HCT116 (cell line): ENCODE measurements around the gene LAMC2.

Experiments used
- EZH2 ChIP-seq: fragments of 200-600 bp; sonication (generic); IDR thresholded peaks from 2 replicates; pipeline ENCODE4 v1.6.1; 2017; ENCODE audit warnings: antibody characterized with exemption, mixed run types
- EZH2phosphoT487 ChIP-seq: fragments of 200-600 bp; IDR thresholded peaks from 2 replicates; pipeline ENCODE4 v1.6.1; 2018; ENCODE audit warnings: antibody characterized with exemption, borderline replicate concordance
- POLR2A ChIP-seq: IDR thresholded peaks from 2 replicates; pipeline ENCODE4 v1.7.0; 2011; ENCODE audit warnings: borderline replicate concordance; ENCODE audit not compliant: insufficient read depth, insufficient read length; ENCODE audit errors: extremely low read depth
- POLR2AphosphoS5 ChIP-seq: IDR thresholded peaks from 2 replicates; pipeline ENCODE4 v1.6.1; 2011; ENCODE audit warnings: mild to moderate bottlenecking, low read depth, low read length, moderate library complexity
- RAD21 ChIP-seq: IDR thresholded peaks from 2 replicates; pipeline ENCODE4 v1.6.1; 2012; ENCODE audit warnings: low read depth, mild to moderate bottlenecking
- SIN3A ChIP-seq: IDR thresholded peaks from 2 replicates; pipeline ENCODE4 v1.6.1; 2012; ENCODE audit warnings: low read depth
- TF ChIP-seq, protein P1 (sequence below), 3 experiments: fragments of 200-600 bp in 1 of 3; sonication (generic) in 1 of 3; IDR thresholded peaks in 2 of 3; conservative IDR thresholded peaks in 1 of 3; 2 replicates each; pipeline ENCODE4 v1.5.1; 2012 to 2017; ENCODE audit warnings: low read depth in 2 of 3, low read length in 2 of 3, antibody characterized with exemption in 1 of 3, borderline replicate concordance in 1 of 3, control low read depth in 1 of 3, mild to moderate bottlenecking in 1 of 3, mixed read lengths in 1 of 3, mixed run types in 1 of 3, moderate library complexity in 1 of 3; ENCODE audit not compliant: insufficient read depth in 1 of 3
- TF ChIP-seq, protein P2 (sequence below): IDR thresholded peaks from 2 replicates; pipeline ENCODE4 v1.6.1; 2012; ENCODE audit warnings: low read depth
- TF ChIP-seq, protein P3 (sequence below): IDR thresholded peaks from 2 replicates; pipeline ENCODE4 v1.6.1; 2012

DNA sequence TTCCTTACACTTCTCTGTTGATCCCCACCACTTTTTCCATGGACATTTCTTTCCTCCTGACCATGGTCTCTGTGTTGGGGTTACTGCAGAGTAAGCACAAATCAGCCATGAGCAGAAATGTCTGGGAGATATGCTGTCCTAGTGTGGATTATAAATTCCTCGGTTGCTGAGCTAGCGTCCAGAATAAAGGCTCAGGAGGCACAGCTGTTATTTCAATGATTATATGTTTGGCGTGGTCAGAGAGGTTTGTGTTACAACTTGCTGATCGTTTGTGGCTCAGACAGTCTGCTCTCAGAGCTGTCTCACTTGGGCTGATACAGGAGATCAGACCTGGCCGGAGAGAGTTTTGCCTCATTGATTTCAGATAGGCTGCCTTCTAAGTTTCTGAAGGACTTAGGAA lies 37.5 kb upstream of the LAMC2 start:
- TF ChIP-seq, protein P1, sequence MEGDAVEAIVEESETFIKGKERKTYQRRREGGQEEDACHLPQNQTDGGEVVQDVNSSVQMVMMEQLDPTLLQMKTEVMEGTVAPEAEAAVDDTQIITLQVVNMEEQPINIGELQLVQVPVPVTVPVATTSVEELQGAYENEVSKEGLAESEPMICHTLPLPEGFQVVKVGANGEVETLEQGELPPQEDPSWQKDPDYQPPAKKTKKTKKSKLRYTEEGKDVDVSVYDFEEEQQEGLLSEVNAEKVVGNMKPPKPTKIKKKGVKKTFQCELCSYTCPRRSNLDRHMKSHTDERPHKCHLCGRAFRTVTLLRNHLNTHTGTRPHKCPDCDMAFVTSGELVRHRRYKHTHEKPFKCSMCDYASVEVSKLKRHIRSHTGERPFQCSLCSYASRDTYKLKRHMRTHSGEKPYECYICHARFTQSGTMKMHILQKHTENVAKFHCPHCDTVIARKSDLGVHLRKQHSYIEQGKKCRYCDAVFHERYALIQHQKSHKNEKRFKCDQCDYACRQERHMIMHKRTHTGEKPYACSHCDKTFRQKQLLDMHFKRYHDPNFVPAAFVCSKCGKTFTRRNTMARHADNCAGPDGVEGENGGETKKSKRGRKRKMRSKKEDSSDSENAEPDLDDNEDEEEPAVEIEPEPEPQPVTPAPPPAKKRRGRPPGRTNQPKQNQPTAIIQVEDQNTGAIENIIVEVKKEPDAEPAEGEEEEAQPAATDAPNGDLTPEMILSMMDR (IDR thresholded peaks at IDR 0.05 in 2 of 3, conservative IDR thresholded peaks at IDR 0.05 in 1 of 3; ENCODE audit: borderline replicate concordance in 1 of 3, insufficient read depth in 1 of 3, low read depth in 2 of 3, low read length in 2 of 3) = no peak
- no peak for TF ChIP-seq EZH2
- no peak for TF ChIP-seq SIN3A
- no peak for TF ChIP-seq POLR2AphosphoS5
- TF ChIP-seq, protein P2, sequence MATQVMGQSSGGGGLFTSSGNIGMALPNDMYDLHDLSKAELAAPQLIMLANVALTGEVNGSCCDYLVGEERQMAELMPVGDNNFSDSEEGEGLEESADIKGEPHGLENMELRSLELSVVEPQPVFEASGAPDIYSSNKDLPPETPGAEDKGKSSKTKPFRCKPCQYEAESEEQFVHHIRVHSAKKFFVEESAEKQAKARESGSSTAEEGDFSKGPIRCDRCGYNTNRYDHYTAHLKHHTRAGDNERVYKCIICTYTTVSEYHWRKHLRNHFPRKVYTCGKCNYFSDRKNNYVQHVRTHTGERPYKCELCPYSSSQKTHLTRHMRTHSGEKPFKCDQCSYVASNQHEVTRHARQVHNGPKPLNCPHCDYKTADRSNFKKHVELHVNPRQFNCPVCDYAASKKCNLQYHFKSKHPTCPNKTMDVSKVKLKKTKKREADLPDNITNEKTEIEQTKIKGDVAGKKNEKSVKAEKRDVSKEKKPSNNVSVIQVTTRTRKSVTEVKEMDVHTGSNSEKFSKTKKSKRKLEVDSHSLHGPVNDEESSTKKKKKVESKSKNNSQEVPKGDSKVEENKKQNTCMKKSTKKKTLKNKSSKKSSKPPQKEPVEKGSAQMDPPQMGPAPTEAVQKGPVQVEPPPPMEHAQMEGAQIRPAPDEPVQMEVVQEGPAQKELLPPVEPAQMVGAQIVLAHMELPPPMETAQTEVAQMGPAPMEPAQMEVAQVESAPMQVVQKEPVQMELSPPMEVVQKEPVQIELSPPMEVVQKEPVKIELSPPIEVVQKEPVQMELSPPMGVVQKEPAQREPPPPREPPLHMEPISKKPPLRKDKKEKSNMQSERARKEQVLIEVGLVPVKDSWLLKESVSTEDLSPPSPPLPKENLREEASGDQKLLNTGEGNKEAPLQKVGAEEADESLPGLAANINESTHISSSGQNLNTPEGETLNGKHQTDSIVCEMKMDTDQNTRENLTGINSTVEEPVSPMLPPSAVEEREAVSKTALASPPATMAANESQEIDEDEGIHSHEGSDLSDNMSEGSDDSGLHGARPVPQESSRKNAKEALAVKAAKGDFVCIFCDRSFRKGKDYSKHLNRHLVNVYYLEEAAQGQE = no peak
- TF ChIP-seq RAD21 = no peak
- TF ChIP-seq, protein P3, sequence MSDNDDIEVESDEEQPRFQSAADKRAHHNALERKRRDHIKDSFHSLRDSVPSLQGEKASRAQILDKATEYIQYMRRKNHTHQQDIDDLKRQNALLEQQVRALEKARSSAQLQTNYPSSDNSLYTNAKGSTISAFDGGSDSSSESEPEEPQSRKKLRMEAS = no peak
- TF ChIP-seq POLR2A = no peak
- no peak for TF ChIP-seq EZH2phosphoT487
